ENCODE results near the gene PLAU.

DNA sequence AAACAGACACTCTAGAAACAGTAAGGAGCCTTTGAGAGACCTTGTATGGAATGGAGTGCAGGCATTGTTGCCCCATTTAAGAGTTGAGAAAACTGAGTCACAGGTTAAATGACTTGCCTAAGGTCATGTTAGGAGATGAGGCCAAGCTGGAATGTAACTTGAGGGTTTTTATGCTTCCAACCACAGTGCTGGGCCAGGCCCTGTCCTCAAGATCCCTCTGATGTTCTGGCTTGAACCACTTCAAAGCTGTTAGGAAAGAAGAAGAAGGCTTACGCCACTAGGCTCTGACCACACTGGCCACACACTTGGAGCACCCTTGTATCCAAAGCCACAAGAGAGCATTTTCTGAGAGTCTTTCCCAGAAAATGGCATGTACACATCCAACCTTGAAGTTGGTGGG, 42.7 kb downstream of the PLAU start:
- no peak for TF ChIP-seq OVOL2 (CRISPR knock-in tag; IDR thresholded peaks at IDR 0.05; ENCODE audit: borderline replicate concordance)
- TF ChIP-seq, protein P1, sequence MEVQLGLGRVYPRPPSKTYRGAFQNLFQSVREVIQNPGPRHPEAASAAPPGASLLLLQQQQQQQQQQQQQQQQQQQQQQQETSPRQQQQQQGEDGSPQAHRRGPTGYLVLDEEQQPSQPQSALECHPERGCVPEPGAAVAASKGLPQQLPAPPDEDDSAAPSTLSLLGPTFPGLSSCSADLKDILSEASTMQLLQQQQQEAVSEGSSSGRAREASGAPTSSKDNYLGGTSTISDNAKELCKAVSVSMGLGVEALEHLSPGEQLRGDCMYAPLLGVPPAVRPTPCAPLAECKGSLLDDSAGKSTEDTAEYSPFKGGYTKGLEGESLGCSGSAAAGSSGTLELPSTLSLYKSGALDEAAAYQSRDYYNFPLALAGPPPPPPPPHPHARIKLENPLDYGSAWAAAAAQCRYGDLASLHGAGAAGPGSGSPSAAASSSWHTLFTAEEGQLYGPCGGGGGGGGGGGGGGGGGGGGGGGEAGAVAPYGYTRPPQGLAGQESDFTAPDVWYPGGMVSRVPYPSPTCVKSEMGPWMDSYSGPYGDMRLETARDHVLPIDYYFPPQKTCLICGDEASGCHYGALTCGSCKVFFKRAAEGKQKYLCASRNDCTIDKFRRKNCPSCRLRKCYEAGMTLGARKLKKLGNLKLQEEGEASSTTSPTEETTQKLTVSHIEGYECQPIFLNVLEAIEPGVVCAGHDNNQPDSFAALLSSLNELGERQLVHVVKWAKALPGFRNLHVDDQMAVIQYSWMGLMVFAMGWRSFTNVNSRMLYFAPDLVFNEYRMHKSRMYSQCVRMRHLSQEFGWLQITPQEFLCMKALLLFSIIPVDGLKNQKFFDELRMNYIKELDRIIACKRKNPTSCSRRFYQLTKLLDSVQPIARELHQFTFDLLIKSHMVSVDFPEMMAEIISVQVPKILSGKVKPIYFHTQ (CRISPR knock-in tag; IDR thresholded peaks at IDR 0.05) = no peak
- TF ChIP-seq, protein P2, sequence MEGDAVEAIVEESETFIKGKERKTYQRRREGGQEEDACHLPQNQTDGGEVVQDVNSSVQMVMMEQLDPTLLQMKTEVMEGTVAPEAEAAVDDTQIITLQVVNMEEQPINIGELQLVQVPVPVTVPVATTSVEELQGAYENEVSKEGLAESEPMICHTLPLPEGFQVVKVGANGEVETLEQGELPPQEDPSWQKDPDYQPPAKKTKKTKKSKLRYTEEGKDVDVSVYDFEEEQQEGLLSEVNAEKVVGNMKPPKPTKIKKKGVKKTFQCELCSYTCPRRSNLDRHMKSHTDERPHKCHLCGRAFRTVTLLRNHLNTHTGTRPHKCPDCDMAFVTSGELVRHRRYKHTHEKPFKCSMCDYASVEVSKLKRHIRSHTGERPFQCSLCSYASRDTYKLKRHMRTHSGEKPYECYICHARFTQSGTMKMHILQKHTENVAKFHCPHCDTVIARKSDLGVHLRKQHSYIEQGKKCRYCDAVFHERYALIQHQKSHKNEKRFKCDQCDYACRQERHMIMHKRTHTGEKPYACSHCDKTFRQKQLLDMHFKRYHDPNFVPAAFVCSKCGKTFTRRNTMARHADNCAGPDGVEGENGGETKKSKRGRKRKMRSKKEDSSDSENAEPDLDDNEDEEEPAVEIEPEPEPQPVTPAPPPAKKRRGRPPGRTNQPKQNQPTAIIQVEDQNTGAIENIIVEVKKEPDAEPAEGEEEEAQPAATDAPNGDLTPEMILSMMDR (IDR thresholded peaks at IDR 0.05) = no peak
- TF ChIP-seq TCF7 (CRISPR knock-in tag; IDR thresholded peaks at IDR 0.05; ENCODE audit: low read depth) = no peak
- TF ChIP-seq ETV6 (CRISPR knock-in tag; IDR thresholded peaks at IDR 0.05) = no peak

All from WTC11 (cell line).